Nephron (organoid): ENCODE results near the gene PGGHG.

Experiments
- H3K27ac Mint-ChIP-seq, 3 experiments: 2 replicates each; pipeline ENCODE4 v1.8.0; 2020; ENCODE audit warnings: mixed read lengths in 3 of 3, mild to moderate bottlenecking in 2 of 3, moderate library complexity in 1 of 3
- H3K27me3 Mint-ChIP-seq: 2 replicates; pipeline ENCODE4 v1.8.0; 2021; ENCODE audit warnings: low read depth, mild to moderate bottlenecking, moderate library complexity, mixed read lengths
- H3K36me3 Mint-ChIP-seq: 2 replicates; pipeline ENCODE4 v1.8.0; 2020; ENCODE audit warnings: low read depth, mixed read lengths
- H3K4me1 Mint-ChIP-seq: 2 replicates; pipeline ENCODE4 v1.8.0; 2020; ENCODE audit warnings: mixed read lengths
- H3K4me3 Mint-ChIP-seq, 3 experiments: 2 replicates each; pipeline ENCODE4 v1.8.0; 2020; ENCODE audit warnings: mild to moderate bottlenecking in 3 of 3, mixed read lengths in 3 of 3, moderate library complexity in 2 of 3
- H3K9me3 Mint-ChIP-seq: 2 replicates; pipeline ENCODE4 v1.8.0; 2020; ENCODE audit warnings: mixed read lengths
- CTCF ChIP-seq, 3 experiments: fragments of 200-600 bp; sonication (generic); IDR thresholded peaks; one replicate each; pipeline ENCODE4 v1.5.0; 2021; ENCODE audit warnings: antibody characterized with exemption in 3 of 3; ENCODE audit not compliant: unreplicated experiment in 3 of 3

PGGHG gene

GRCh38 chr11:287821-288477 is 977 bp upstream of the PGGHG start:
- peak overlapping the region; percentile 83 to 89 (median 87) for H3K4me3 Mint-ChIP-seq
- peak overlapping the region; percentile 29 to 71 (median 61) for H3K27ac Mint-ChIP-seq
- peaks cover 12% of the 10 kb centered on the region for H3K4me1 Mint-ChIP-seq
- H3K27me3 Mint-ChIP-seq: peaks cover 6% of the 10 kb centered on the region
- H3K9me3 Mint-ChIP-seq: no peaks in the 10 kb centered on the region
- TF ChIP-seq CTCF (IDR thresholded peaks at IDR 0.05; ENCODE audit: unreplicated experiment in 3 of 3): no peak
- no peaks in the 10 kb centered on the region for H3K36me3 Mint-ChIP-seq

DNA sequence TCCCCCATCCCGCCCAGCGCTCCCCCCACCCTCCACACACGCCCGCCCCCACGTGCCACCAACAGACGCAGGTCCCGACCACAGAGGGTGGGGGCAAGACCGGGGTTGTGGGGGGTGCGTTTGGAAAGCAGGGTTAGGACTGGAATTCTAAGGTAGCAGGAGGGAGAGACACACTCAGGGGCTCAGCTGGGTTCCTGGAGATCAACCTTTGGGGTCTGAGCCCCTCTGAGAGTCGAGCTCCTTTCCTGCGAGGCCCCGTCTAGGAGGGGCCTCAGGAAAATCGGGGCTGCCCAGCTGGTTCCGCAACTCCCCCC is 429 bp downstream of the PGGHG start:
- Mint-ChIP-seq H3K27ac (no peak overlapping the region), H3K27me3 (peaks cover 5% of the 10 kb centered on the region), H3K4me1 (peaks cover 5% of the 10 kb centered on the region), H3K9me3 (no peaks in the 10 kb centered on the region), H3K36me3 (no peaks in the 10 kb centered on the region), H3K4me3 (peak overlapping the region; percentile 80 to 83 (median 82))
- TF ChIP-seq CTCF (IDR thresholded peaks at IDR 0.05; ENCODE audit: unreplicated experiment in 3 of 3): no peak

DNA sequence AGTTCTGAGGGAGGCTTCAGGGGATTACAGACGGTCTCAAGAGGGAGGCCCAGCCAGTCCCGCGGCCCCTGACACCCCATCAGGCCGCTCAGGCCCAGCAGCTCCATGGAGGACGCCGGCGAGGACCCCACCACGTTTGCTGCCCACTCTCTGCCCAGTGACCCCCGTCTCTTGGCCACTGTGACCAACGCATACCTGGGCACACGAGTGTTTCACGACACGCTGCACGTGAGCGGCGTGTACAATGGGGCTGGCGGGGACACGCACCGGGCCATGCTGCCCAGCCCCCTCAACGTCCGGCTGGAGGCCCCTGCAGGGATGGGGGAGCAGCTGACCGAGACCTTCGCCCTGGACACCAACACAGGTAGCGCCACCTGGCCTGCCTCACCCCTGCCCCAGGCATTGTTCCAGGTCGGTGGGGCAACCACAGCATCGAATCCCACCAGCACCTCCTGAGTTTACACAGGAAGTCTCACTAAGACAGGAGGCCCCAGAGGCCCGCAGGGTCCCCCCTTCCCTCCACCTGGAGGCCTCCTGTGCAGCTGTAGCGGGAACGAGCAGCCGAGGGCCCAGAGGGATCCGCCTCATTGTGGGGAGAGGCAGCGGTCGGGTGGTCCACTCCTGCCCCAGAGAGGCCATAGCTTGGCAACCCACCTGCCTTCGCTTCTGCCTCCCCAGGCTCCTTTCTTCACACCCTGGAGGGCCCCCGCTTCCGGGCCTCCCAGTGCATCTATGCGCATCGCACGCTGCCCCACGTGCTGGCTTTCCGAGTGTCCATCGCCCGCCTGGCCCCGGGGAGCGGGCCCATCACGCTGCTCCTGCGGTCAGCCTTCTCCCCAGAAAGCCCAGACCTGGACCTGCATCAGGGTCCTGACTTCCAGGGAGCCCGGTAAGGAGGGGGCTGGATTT is 1.0 kb downstream of the PGGHG start:
- peaks cover 5% of the 10 kb centered on the region for H3K27me3 Mint-ChIP-seq
- TF ChIP-seq CTCF (IDR thresholded peaks at IDR 0.05; ENCODE audit: unreplicated experiment in 3 of 3): no peak
- H3K36me3 Mint-ChIP-seq: no peaks in the 10 kb centered on the region
- H3K9me3 Mint-ChIP-seq: no peaks in the 10 kb centered on the region
- peak overlapping the region in 1 of 3 experiments; percentile 53 for H3K27ac Mint-ChIP-seq
- H3K4me3 Mint-ChIP-seq: peak overlapping the region; percentile 80 to 83 (median 82)
- H3K4me1 Mint-ChIP-seq: peaks cover 5% of the 10 kb centered on the region

DNA sequence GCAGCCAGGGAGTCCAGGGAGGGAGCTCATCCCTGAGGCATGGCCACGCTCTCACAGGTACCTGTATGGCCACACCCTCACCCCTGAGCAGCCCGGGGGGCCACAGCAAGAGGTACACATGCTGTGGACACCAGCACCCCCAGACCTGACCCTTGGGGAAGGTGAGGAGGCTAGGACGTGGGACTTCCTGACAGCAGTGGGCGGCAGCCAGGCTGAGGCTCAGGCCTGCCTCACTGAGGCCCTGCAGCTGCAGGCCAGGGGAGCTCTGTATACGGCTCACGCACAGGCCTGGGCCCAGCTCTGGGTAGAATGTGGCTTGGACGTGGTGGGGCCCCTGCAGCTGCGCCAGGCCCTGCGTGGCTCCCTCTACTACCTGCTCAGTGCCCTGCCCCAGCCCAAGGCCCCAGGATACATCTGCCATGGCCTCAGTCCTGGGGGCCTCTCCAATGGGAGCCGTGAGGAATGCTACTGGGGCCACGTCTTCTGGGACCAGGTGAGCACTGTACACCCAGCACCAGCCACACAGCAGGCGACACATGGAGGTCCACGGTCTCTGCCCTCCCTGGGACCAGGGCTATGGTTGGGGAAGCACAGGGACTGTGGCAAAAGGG is 1.8 kb downstream of the PGGHG start:
- Mint-ChIP-seq H3K4me3 (peak overlapping the region; percentile 63 to 82 (median 80)), H3K27me3 (peaks cover 5% of the 10 kb centered on the region), H3K4me1 (peaks cover 5% of the 10 kb centered on the region), H3K36me3 (no peaks in the 10 kb centered on the region), H3K9me3 (no peaks in the 10 kb centered on the region), H3K27ac (no peak overlapping the region)
- TF ChIP-seq CTCF (IDR thresholded peaks at IDR 0.05; ENCODE audit: unreplicated experiment in 3 of 3): no peak

DNA sequence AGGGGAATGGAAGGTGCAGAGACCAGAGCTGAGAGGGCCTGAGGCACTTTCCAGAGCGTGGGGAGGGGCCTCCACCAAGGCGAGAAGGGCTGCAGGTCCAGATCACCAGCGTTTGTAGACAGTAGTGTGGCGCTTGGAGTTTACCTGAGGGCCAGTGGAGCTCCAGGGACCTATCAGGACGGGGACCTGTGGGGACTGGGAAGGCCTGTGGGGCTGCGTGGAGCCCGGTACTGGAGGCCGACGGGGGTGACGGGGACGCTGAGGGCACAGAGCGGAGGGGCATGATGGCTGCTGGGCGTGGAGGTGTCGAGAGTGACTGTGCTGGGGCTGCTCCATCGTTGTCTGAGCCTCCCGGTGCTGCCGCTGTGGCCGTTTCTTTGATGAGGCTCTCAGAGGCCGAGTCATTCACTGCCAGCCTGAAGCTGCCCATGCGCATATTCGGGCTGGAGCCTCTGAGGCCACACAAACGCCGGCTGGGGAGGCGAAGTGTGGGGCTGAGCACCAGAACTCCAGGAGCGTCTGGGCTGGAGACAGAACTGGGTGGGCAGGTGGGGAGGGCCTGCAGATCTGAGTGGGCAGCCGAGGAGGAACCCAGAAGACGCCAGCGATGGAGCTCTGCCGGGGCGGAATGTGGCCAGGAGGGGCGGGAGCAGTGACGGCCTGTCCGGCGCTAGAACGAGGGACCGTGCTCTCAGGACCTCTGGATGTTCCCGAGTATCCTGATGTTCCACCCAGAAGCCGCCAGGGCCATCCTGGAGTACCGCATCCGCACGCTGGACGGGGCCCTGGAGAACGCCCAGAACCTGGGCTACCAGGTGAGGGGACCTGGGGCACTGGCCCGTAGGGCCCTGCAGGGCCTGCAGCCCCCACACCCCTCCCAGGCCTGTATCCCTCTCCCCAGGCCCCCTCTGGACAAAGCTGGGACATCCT is 2.6 kb downstream of the PGGHG start:
- H3K27me3 Mint-ChIP-seq: peaks cover 5% of the 10 kb centered on the region
- no peak for TF ChIP-seq CTCF (IDR thresholded peaks at IDR 0.05; ENCODE audit: unreplicated experiment in 3 of 3)
- peak overlapping the region; percentile 7 to 67 (median 63) for H3K4me3 Mint-ChIP-seq
- H3K4me1 Mint-ChIP-seq: peaks cover 5% of the 10 kb centered on the region
- no peaks in the 10 kb centered on the region for H3K9me3 Mint-ChIP-seq
- H3K36me3 Mint-ChIP-seq: no peaks in the 10 kb centered on the region
- no peak overlapping the region for H3K27ac Mint-ChIP-seq
